T-cell (primary cell): Measurements from ENCODE around the gene PKIB. TPM values are rescaled to one million over a fixed set of nuclear protein-coding genes. Genes with fewer than 3 reads are reported as not detected.

Experiments used
- ATAC-seq, 4 experiments: fragments of 200-7000 bp in 3 of 4; fragments of 150-1000 bp in 1 of 4; cut with Tn5 transposase; replicated peaks in 1 of 4; 1 replicate in 3 of 4; 2 replicates in 1 of 4; pipeline ENCODE4 v1.10.0; 2021; ENCODE audit warnings: moderate library complexity in 3 of 4, mild to moderate bottlenecking in 2 of 4, moderate number of reproducible peaks in 1 of 4
- CTCF ChIA-PET, 2 donors: fragments of 300-600 bp; sonication (Branson Sonifier 250); formaldehyde crosslinking; loops; one replicate each; lab custom pipeline; 2022; ENCODE audit warnings: antibody characterized with exemption in 2 of 2; lab: Charles Lee
- POLR2A ChIA-PET, 2 donors: fragments of 300-600 bp; sonication (Branson Sonifier 250); formaldehyde crosslinking; loops; one replicate each; lab custom pipeline; 2022; ENCODE audit warnings: antibody characterized with exemption in 2 of 2; lab: Charles Lee
- DNase-seq, 35 experiments: peaks; one replicate each; pipeline versions ENCODE4 v3.0.0 to v3.0.0-alpha.2; 2013 to 2023
- H3K27ac ChIP-seq: one replicate; pipeline ENCODE4 v1.5.1; 2013; ENCODE audit warnings: low read length
- H3K27me3 ChIP-seq, 2 experiments: replicated peaks in 1 of 2; 1 replicate in 1 of 2; 2 replicates in 1 of 2; pipeline versions ENCODE4 v1.6.1 to v1.7.0; 2013; ENCODE audit warnings: low read length in 1 of 2, mixed read lengths in 1 of 2; ENCODE audit not compliant: control insufficient read depth in 2 of 2, insufficient read depth in 2 of 2; ENCODE audit errors: extremely low read depth in 1 of 2
- H3K36me3 ChIP-seq, 2 donors: 1 replicate in 1 of 2; 2 replicates in 1 of 2; pipeline versions ENCODE4 v1.6.1 to v1.7.0; 2013; ENCODE audit warnings: low read length in 1 of 2; ENCODE audit not compliant: control insufficient read depth in 2 of 2, insufficient read depth in 1 of 2; ENCODE audit errors: extremely low read depth in 1 of 2
- H3K4me1 ChIP-seq, 2 experiments: 1 replicate in 1 of 2; 2 replicates in 1 of 2; pipeline versions ENCODE4 v1.6.1 to v1.7.0; 2013; ENCODE audit warnings: low read length in 2 of 2, mixed read lengths in 1 of 2; ENCODE audit not compliant: insufficient read depth in 2 of 2, control insufficient read depth in 1 of 2; ENCODE audit errors: extremely low read depth in 1 of 2
- H3K4me3 ChIP-seq, 2 donors: 1 replicate in 1 of 2; 2 replicates in 1 of 2; pipeline versions ENCODE4 v1.5.1 to v1.7.0; 2013; ENCODE audit warnings: mild to moderate bottlenecking in 2 of 2, low read length in 1 of 2, moderate library complexity in 1 of 2; ENCODE audit not compliant: control insufficient read depth in 1 of 2; ENCODE audit errors: extremely low read depth in 1 of 2
- H3K9me3 ChIP-seq: 2 replicates; pipeline ENCODE4 v1.7.0; 2013
- H3K27ac Mint-ChIP-seq, 2 donors: one replicate each; pipeline ENCODE4 v1.8.0; 2020 to 2021; ENCODE audit warnings: mild to moderate bottlenecking in 2 of 2, mixed read lengths in 2 of 2
- H3K27me3 Mint-ChIP-seq, 2 donors: one replicate each; pipeline ENCODE4 v1.8.0; 2021 to 2022; ENCODE audit warnings: mixed read lengths in 2 of 2
- H3K36me3 Mint-ChIP-seq: one replicate; pipeline ENCODE4 v1.8.0; 2021; ENCODE audit warnings: mixed read lengths
- H3K4me1 Mint-ChIP-seq, 3 donors: one replicate each; pipeline ENCODE4 v1.8.0; 2020 to 2022; ENCODE audit warnings: mixed read lengths in 3 of 3, mild to moderate bottlenecking in 1 of 3
- H3K4me3 Mint-ChIP-seq, 3 donors: one replicate each; pipeline ENCODE4 v1.8.0; 2020 to 2022; ENCODE audit warnings: mild to moderate bottlenecking in 3 of 3, mixed read lengths in 3 of 3, moderate library complexity in 3 of 3
- H3K9me3 Mint-ChIP-seq, 3 donors: one replicate each; pipeline ENCODE4 v1.8.0; 2020 to 2022; ENCODE audit warnings: mixed read lengths in 3 of 3
- WGBS: methylation state at CpG from one replicate; pipeline ENCODE4 v1.1.5; 2013; ENCODE audit warnings: missing lambda C conversion rate; ENCODE audit not compliant: insufficient coverage; 5-methylcytosine and 5-hydroxymethylcytosine counted together
- total RNA-seq, 35 experiments: library from RNA in 6 of 35; stranded (reverse) in 6 of 35; fragments of 120-200 nt in 1 of 35; gene quantifications; one replicate each; pipeline versions ENCODE4 v1.2.1 to v1.2.4 and lab custom pipeline; 2013 to 2026

PKIB gene
- total RNA-seq, 5 donors from 2014 or later (not counting 1 experiment from before 2014, with no cell fraction given): 0.47 to 2.1 (median 1.1) TPM

GRCh38 chr6:122755901-122756300 lies 145.7 kb downstream of the PKIB start:
- H3K9me3 ChIP-seq: no peaks in the 10 kb centered on the region
- peaks cover 0 to 4% of the 10 kb centered on the region in 2 experiments for H3K4me1 ChIP-seq
- Mint-ChIP-seq H3K4me3 (no peak overlapping the region), H3K4me1 (peaks cover 11 to 20% (median 16%) of the 10 kb centered on the region in 3 donors), H3K9me3 (no peaks in the 10 kb centered on the region), H3K36me3 (no peaks in the 10 kb centered on the region), H3K27me3 (no peaks in the 10 kb centered on the region), H3K27ac (no peak overlapping the region)
- H3K27me3 ChIP-seq: no peaks in the 10 kb centered on the region
- ChIA-PET POLR2A (no interaction called here), CTCF (no interaction called here)
- no peak overlapping the region for H3K27ac ChIP-seq
- H3K36me3 ChIP-seq: no peaks in the 10 kb centered on the region
- no peak overlapping the region for H3K4me3 ChIP-seq
- ATAC-seq (no peak), DNase-seq (no peak)
- WGBS: 89% methylated on average over 5 of the region's 9 CpGs

GRCh38 chr6:122758927-122759334 lies 148.7 kb downstream of the PKIB start:
- no peak overlapping the region for H3K4me3 Mint-ChIP-seq
- ATAC-seq: no peak
- H3K36me3 Mint-ChIP-seq: no peaks in the 10 kb centered on the region
- no peaks in the 10 kb centered on the region for H3K36me3 ChIP-seq
- ChIA-PET CTCF (no interaction called here), POLR2A (no interaction called here)
- no peak overlapping the region for H3K4me3 ChIP-seq
- DNase-seq: no peak
- no peaks in the 10 kb centered on the region for H3K9me3 ChIP-seq
- H3K9me3 Mint-ChIP-seq: no peaks in the 10 kb centered on the region
- H3K27me3 Mint-ChIP-seq: no peaks in the 10 kb centered on the region
- H3K4me1 ChIP-seq: no peaks in the 10 kb centered on the region
- H3K27ac Mint-ChIP-seq: no peak overlapping the region
- no peaks in the 10 kb centered on the region for H3K4me1 Mint-ChIP-seq
- WGBS: no CpG with 5 or more reads among the region's 1 CpG
- H3K27me3 ChIP-seq: no peaks in the 10 kb centered on the region
- no peak overlapping the region for H3K27ac ChIP-seq

- Histone ChIP-seq H3K27me3 (no peaks in the 10 kb centered on the region), H3K4me3 (no peak overlapping the region), H3K36me3 (no peaks in the 10 kb centered on the region), H3K27ac (no peak overlapping the region), H3K4me1 (no peaks in the 10 kb centered on the region), H3K9me3 (no peaks in the 10 kb centered on the region)
- Mint-ChIP-seq H3K27me3 (no peaks in the 10 kb centered on the region), H3K27ac (no peak overlapping the region), H3K4me3 (no peak overlapping the region), H3K36me3 (no peaks in the 10 kb centered on the region), H3K4me1 (no peaks in the 10 kb centered on the region), H3K9me3 (no peaks in the 10 kb centered on the region)
- ChIA-PET POLR2A (no interaction called here), CTCF (no interaction called here)
- no peak for ATAC-seq
- no peak for DNase-seq
Observed at GRCh38 chr6:122760330-122760729, 150.1 kb downstream of the PKIB start.

- Histone ChIP-seq H3K4me1 (no peaks in the 10 kb centered on the region), H3K36me3 (no peaks in the 10 kb centered on the region), H3K4me3 (no peak overlapping the region), H3K27ac (no peak overlapping the region), H3K9me3 (no peaks in the 10 kb centered on the region), H3K27me3 (no peaks in the 10 kb centered on the region)
- Mint-ChIP-seq H3K27me3 (peaks cover 0 to 18% of the 10 kb centered on the region in 2 donors), H3K4me1 (no peaks in the 10 kb centered on the region), H3K36me3 (no peaks in the 10 kb centered on the region), H3K9me3 (no peaks in the 10 kb centered on the region), H3K4me3 (no peak overlapping the region), H3K27ac (no peak overlapping the region)
- POLR2A ChIA-PET: no interaction called here
- no peak for ATAC-seq
- DNase-seq: no peak
- CTCF ChIA-PET: no interaction called here
Observed at GRCh38 chr6:122766256-122766655, 156.1 kb downstream of the PKIB start.

GRCh38 chr6:122770835-122771601 lies 160.8 kb downstream of the PKIB start:
- H3K4me1 Mint-ChIP-seq: no peaks in the 10 kb centered on the region
- no peak overlapping the region for H3K4me3 Mint-ChIP-seq
- WGBS: no CpG with 5 or more reads among the region's 1 CpG
- Histone ChIP-seq H3K4me3 (no peak overlapping the region), H3K9me3 (no peaks in the 10 kb centered on the region), H3K36me3 (no peaks in the 10 kb centered on the region), H3K4me1 (no peaks in the 10 kb centered on the region), H3K27ac (no peak overlapping the region), H3K27me3 (no peaks in the 10 kb centered on the region)
- POLR2A ChIA-PET: no interaction called here
- ATAC-seq (no peak), DNase-seq (no peak)
- H3K27ac Mint-ChIP-seq: no peak overlapping the region
- H3K36me3 Mint-ChIP-seq: no peaks in the 10 kb centered on the region
- peaks cover 5 to 7% (median 7%) of the 10 kb centered on the region in 3 donors for H3K9me3 Mint-ChIP-seq
- H3K27me3 Mint-ChIP-seq: peaks cover 0 to 29% of the 10 kb centered on the region in 2 donors
- CTCF ChIA-PET: no interaction called here

- no peak for DNase-seq
- Histone ChIP-seq H3K4me3 (no peak overlapping the region), H3K4me1 (no peaks in the 10 kb centered on the region), H3K36me3 (no peaks in the 10 kb centered on the region), H3K27ac (no peak overlapping the region), H3K9me3 (no peaks in the 10 kb centered on the region), H3K27me3 (no peaks in the 10 kb centered on the region)
- Mint-ChIP-seq H3K27me3 (peaks cover 0 to 28% of the 10 kb centered on the region in 2 donors), H3K4me1 (no peaks in the 10 kb centered on the region), H3K27ac (no peak overlapping the region), H3K36me3 (no peaks in the 10 kb centered on the region), H3K9me3 (peaks cover 5 to 11% (median 11%) of the 10 kb centered on the region in 3 donors), H3K4me3 (no peak overlapping the region)
- ChIA-PET CTCF (interaction anchor here in 1 of 2 donors (0.6 kb wide), 1 partner anchor 114 kb away, joined by 3 read pairs; no protein-coding TSS in a partner anchor), POLR2A (no interaction called here)
- no peak for ATAC-seq
- WGBS: 94% methylated on average over 2 of the region's 3 CpGs
Observed at GRCh38 chr6:122772724-122773415, 162.7 kb downstream of the PKIB start.
